HuH-7.5 (cell line): Measurements from ENCODE around the gene ERAP2.
"Not testable (repeated sequence)": the region's sequence is repeated elsewhere in the genome, so short reads cannot be mapped to it uniquely, and the experiment has no call there.

ENCODE experiments used
- DNase-seq: peaks from one replicate; pipeline ENCODE4 v3.0.0; 2011; ENCODE audit warnings: low spot score

Gene ERAP2

DNA sequence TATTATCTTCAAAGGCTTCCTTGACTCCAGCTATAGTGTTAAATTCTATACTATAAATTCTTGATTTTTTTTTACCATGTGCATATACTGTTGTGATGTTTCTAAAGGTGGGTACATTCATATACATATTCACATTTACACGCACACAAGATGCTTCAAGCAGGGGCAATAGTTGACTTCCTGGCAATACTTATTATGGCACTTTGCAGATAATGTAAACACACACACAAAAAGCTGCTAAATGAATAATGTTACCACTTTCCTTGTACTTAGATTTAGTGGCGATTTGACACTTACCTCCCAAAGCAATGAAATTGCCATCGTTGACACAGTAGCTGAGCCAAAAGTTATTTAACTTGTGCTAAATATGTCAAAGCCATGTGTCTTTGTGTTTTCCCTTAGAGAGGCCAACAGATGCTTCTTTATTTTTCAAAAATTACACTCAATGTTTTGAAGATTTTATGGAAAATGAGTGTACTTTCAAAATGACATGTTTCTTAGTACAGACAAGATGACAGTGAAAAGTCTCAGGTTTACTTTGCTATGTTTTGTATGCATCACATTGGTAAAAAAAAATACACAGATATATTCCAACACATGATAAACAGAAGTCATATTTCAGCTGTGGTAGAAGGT lies 12.2 kb upstream of the ERAP2 start:
- DNase-seq, result no peak

DNA sequence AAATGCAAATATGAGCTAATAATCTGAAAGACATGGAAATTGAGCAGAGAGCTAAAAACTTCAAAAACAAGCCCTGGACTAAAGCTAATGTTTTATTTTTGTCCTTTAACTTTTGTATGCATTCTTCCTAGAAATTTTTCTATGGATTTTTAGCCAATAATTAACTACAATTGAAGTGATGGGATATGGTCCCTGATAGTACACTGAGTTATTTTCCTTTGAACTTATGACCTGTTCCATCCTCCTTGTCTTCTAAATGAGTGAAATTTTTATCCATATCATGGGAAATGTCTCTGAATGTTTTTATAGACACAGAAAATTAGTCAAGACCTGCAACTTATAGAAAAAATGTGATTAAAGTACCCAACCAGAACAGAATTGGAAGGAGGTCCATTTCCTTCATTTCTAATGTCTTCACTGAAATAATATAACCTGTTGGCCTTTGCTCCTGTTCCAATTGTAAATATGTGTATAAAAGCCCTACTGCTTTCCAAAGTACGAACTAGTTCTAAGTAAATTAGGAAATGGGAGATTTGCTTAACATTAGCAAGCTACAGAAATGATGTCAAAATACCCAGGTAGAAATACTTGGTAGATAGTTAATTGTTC lies 11.3 kb upstream of the ERAP2 start:
- no peak for DNase-seq

DNA sequence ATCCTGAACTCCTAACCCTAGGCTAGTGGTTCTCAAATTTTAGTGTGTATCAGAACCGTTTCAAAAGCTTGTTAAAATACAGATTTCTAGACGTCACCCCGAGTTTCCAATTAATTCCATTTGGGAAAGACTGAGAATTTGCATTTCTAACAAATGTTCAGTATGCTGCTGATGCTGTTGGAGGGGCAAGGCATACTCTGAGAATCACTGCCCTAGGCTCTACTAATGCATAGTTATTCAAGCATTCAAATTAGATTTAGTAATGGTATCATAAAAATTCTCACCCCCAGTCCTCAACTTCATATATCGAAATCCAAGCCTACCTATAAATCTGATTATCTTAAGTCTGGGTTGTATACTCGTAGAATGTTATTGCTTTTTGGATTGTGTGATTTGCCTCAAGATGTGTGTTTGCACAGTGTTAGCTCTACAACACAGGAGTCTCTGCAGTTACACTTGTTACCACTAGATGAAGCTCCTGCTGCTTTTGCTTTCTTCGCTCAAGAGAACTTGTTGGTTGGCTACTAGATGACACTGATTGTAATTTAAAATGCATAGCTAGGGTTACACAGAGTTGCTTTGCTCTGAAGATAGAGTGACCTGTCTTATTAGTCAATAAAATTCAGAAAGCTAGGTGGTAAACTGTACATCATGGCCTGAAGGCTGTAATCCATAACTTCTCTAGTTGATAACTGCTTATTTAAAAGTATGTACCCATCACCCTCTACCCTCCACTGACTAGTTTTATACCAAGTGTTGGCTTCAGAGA lies 7.5 kb upstream of the ERAP2 start:
- DNase-seq, result no peak

DNA sequence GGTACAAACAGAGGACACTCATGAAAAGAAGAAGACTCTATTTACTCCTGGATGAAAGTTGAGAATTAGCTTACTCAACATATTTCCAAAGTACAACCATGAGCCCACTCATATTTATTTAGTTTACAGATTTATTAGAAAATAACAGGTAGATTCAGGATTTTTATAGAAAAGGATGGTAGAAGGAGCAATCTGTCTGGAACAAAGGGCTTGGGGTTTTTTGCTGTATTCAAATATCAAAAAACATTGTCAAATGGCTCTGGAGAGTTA lies 7.0 kb upstream of the ERAP2 start:
- DNase-seq, result no peak

DNA sequence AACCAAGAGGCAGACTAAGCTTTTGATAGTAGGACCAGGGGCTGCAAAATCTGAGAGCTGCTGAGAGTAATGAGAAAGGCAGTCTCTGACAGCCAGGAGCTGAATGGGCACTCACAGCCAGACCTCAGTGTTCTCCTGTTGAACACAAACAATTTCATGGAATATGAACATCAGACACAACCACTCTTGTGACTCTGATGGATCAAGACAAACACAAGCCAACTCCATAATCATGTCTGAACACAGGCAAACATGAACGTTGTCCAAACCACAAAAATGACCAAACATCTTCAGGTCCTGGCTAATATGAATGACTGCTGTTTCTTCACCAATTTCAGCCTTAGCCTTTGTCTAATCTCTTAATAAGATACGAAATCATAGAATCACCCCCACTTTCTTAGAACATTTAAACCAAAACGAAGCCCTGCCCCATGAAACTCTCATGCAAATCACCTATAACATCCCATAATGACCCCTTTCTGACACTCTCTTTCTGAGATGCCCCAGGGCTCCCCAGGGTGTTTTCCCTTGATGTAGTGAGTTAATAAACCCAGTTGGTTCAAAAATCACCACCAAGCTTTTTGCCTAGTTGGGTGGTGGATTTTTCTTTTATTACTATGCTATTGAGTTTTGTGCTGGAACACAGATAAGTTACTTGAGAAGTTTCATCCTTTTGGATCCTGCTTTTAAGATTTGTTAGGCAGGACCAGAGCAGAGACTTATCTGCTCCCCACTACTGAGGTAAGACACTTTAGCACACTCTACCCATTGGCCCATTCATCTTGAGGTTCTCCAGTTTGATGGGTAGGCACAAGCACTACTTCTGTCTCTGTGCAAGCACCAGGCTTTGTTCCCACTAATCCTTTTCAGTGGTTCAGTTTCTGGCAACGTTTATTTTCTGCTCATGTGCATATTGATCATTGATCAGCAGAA lies 5.9 kb upstream of the ERAP2 start:
- no peak for DNase-seq

DNA sequence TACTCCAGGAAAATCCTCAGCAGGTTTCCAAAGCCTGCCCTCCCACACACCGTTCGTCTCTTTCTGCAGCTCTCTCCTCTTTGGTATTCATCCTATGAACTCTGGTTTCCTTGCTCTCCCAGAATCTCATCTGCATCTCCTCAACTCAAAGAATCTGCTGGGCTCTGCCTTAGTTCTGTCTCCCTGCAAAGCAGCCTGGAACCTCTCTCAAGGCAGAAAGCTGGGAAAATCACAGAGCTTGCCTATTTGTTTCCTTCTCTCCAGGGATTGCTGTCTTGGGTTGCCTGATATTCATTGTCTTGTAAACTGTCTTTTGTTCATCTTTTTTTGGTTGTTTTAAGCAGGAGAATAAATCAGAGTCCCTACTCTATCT lies 5.3 kb upstream of the ERAP2 start:
- DNase-seq, result no peak

DNA sequence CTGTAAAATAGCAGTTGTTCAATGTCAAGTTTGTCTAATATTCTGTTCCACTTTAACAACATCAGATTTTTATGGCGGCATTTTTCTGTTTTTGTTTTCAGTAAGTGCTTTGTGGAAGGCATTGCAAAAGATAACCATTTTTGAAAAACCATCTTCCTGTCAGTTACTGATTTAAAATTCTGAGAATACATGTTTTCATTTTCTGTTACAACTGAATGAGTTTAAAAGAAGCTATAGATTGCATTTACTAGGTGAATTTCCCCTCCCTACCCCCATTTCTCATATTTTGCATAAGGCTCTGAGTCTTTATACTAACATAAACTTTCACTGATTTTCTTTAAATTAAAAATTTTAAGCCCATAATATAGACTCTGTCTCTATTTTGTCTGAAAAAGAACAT lies 4.6 kb upstream of the ERAP2 start:
- DNase-seq, result no peak

DNA sequence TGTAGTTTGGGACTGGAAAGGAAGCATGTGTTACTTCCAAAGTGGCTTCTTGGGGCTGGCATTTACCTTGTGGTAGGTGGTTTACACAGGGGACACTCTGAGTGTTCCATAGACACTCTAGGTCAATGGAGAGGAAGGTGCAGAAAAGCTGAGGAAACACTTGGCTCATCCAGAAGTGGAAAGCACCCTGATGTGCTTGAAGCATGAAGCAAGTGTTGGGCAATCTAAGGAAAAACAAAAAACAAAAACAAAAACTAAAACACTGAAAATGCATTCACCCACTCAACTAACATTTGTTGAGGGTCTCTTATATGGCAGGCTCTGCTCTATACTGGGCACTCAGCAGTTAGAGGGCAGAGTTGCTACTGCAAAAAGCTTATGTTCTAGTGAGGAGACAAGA lies 2.9 kb upstream of the ERAP2 start:
- DNase-seq, result no peak

DNA sequence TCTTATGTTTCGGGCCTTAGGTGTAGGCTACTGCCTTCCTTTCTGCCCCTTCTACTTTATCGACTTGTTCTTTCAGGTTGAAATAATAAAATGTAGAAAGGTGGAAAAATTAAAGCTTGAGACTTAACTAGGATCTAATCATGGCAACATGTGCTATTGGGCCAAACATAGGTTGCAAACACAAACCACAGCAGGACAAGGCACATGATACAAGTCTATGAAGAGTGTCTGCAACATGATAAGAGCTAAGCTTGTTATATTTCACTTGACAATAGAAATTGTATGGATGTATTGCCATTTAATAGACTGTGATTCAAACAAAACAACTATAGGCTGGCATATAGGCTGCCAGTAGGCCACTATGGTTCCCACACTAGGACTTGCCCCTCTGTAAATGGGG lies 1.7 kb upstream of the ERAP2 start:
- no peak for DNase-seq

DNA sequence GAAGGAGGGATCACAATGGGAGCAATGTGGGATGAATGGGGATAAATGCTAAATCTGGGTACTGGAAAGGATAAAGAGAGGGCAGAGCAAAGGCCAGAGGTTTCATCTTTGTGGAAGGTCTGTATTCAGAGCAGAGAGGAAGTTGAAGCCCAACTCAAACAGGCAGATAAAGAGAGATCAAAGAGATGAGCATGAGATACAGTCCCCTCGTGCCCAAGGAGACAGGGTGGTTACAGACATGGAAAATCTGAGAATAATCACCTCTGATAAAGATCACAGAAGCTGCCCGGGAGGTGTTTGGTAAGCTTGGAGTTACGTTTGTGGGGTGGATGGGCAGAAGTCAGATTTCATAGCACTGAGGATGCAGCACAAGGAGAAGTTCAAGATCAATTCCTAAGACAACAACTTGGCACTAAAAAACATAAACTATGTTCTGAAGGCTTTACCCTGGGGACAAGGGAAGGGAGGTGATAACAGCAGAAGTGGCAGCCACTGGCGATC lies 459 bp upstream of the ERAP2 start:
- DNase-seq, result no peak

DNA sequence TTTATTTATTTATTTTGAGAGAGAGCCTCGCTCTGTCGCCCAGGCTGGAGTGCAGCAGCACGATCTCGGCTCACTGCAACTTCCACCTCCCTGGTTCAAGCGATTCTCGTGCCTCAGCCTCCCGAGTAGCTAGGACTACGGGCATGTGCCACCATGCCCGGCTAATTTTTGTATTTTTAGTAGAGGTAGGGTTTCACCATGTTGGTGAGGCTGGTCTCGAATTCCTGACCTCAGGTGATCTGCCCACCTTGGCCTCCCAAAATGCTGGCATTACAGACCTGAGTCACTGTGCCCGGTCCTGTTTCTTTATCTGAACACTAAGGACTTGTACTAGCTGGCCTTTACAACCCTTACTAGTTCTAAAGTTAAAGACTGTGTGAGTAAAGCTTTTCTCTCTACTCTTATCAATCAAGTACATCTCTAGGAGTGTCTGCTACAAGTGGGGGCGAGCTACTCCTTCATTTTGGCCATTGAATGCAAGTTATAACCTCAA lies 723 bp downstream of the ERAP2 start:
- DNase-seq, result not testable (repeated sequence)

DNA sequence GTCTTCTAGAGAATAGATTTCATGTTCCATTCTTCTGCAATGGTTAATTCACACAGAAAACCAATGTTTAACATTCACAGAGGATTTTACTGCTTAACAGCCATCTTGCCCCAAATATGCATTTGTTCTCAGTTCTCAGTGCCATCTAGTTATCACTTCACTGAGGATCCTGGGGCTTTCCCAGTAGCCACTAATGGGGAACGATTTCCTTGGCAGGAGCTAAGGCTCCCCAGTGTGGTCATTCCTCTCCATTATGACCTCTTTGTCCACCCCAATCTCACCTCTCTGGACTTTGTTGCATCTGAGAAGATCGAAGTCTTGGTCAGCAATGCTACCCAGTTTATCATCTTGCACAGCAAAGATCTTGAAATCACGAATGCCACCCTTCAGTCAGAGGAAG lies 3.4 kb downstream of the ERAP2 start:
- DNase-seq, result no peak

DNA sequence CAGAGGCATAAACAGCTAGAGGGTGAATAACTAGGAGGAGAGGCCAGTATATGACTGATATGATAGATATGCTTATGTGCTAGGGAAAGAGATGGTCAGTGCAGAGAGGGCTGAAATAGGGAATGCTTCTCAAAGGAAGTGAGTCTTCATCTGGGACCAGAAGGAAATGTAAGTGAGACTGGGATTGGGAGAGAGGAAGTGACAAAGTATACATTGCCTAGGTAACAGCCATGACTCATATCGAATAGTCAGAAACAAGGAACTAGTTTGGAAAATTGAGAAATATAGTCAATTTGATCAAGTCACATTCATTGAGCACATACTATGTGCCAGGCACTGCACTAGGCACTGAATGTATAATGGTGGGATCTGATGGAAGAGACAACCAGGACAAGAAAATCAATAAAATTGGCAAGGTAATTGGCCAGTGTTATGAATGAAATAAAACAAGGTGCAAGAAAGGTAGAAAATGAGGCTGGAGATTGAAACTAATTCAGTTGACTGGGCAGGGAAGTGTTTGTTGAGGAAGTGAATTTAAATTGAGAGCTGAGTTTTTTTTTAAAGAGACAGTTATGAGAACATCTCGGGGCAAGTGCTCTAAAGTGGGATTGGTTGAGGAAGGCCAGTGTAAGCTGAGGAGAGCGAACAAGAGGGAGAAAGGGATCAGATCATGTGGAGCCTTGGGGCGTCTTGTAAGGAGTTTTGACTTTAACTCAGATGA lies 4.3 kb downstream of the ERAP2 start:
- DNase-seq, result no peak

DNA sequence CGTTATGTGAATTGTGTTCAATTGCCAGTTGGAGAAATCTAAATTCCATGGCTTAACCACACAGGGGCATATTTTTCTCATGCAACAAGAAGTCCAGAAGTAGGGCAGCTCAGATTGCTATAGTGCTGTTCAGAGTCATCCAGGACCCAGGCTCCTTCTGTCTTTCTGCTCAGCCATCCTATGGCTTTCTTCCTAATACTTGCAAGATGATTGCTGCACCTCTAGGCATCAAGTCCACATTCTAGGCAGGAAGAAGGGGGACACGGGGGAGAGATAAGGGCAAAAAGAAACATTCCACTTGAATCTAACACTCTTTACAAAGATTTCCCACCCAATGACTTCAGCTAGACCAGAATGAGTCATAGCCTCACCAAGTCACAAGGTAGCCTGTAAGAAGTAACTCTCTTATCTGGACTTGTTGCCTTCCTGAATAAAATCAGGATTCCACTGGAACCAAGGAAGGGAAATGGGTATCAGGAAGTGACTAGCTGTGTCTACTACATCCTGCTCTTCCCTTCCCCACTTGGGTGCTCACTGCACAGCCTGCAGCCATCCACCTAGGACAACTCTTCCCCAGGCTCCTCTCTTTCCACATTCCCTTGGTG lies 5.3 kb downstream of the ERAP2 start:
- no peak for DNase-seq

DNA sequence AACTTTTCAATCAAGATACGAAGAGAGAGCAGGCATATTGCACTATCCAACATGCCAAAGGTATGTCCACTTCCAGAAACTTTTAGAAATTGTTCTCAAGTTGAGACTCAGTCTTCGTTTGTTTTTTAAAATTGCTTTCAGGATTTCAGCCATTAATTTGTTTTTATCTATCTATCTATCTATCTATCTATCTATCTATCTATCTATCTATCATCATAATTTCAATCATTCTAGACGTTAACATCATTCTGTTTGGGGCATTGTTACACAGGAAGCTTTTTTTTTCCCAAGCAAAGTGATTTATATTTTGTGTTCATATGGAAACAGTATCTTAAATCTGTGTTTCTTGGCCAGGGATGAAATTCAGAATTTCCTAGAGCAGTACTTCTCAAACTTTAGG lies 7.6 kb downstream of the ERAP2 start:
- DNase-seq, result no peak

DNA sequence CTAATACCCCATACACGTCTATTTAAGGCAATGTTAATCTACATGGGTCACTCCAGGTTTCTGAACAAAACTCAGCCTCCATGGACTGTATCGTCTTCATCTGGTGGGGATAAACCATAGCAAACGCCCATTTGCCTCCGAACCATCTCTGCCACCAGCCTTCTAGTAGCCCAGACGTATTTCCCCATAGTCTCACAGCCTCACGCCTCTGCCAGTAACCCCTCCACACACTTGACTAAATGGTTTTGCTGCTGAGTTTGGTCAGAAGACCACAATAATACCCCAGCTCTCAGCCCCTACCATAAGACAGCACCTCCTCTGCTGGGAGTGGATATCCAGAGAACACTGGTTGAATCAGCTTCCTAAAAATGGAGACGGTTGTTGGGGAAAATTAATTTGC lies 8.7 kb downstream of the ERAP2 start:
- DNase-seq, result no peak

DNA sequence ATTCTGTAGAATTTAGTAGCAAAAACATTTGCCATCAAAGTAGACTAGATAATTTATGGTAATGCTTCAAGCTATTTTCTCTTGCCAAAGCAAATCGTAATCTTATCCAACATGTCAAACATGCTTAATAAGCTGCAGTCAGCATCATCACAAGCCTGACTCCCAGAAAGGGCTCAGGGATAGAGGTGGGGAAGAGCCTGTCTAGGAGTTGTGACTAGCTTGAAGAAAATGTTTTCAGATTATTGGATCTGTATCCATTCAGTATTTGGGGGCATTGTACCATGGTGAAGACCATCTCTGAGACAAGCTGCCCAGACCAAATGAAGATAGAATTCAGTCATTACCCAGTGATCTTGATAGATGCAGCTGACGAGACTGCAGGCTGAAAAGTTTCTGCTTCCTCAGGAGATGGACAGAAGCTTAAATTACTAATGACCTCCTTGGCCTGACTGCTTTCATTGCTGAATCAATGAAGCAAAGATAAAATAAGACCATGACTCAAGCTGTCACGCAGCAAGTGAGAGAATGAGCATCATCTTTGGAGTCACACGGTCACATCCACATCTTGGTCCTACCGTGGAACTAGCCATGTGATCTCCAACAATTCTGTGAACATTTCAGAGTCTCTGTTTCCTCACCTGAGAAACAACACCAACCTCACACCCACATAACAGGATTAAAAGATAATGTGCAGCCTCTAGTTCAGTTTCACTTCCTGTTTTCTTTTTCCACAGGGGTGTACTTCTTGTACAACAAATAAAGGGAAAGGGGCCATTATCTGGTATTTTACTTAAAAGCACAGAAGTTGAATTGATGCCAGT lies 9.4 kb downstream of the ERAP2 start:
- DNase-seq, result no peak

DNA sequence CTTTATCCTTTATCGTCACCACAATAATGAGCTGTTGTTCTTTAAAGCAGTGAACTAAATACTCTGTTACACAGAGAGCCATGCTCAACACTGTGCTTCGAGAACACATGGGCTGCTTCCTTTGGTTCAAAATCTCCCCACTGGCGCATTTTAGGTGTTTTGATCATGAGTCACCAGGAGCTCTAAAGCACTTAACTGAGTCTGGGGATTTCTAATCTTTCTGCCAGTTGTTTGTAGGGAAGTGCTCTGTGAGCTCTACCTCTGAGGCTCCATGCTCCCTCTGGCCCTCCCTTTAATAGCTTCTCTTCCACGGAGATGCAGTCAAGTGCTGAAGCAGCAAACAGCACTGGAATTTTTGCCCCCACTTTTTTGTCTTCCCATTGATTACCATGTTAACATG lies 17.0 kb downstream of the ERAP2 start:
- DNase-seq, result no peak

DNA sequence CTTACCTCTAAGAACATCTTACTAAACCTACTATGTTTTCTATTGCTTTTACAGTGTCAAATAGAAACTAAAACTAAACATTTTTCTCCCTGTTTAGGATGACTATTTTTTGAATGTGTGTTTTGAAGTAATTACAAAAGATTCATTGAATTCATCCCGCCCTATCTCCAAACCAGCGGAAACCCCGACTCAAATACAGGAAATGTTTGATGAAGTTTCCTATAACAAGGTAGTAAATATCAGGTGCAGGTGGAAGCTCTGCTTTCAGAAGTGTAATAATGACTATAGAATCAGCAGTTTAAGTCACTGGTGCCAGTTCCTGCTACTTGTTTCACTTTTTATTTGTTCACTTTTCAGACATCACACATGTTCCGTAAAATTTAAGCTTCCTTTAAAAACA lies 20.0 kb downstream of the ERAP2 start:
- no peak for DNase-seq

DNA sequence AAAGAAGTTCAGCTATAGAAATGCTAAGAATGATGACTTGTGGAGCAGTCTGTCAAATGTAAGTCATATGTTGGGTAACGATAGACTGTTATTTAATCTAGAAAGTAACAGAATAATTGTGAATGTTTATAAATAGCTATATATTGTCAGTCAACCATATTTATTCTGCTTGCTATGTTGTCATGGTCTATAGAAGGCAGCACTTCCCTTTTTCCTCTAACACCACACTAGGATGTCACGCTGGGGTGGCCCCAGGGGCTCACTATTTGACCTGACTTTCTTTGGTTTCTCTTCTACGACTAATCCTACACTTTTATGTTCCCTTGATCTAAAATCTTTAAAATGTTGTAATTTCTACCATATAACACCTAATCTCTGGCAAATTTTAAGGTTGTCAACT lies 20.5 kb downstream of the ERAP2 start:
- DNase-seq, result no peak

DNA sequence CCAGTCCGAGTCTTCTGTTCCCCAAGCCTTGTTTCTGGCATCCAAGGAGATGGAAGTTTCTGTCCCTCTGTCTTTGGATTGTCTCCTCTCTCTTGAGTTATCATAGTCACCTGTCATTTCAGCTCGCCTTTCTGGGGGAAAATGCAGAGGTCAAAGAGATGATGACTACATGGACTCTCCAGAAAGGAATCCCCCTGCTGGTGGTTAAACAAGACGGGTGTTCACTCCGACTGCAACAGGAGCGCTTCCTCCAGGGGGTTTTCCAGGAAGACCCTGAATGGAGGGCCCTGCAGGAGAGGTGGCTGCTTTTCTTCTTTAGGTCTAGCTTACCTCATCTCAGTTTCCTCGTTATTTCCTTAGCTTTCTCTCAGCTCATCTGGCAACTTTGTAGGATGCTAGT lies 25.1 kb downstream of the ERAP2 start:
- DNase-seq, result no peak
